Activated T-cell treated with anti-CD3 and anti-CD28 coated beads, Interleukin-2, amount 50 U/mL, for 24 hours (primary cell): ENCODE results near the gene DTWD2.

Source experiments
- DNase-seq: peaks from one replicate; pipeline ENCODE4 v3.0.0-alpha.2; 2020
- H3K27ac Mint-ChIP-seq: 2 replicates; pipeline ENCODE4 v1.8.0; 2020; ENCODE audit warnings: mild to moderate bottlenecking, mixed read lengths
- H3K27me3 Mint-ChIP-seq: 2 replicates; pipeline ENCODE4 v1.8.0; 2020; ENCODE audit warnings: mixed read lengths
- H3K36me3 Mint-ChIP-seq: 2 replicates; pipeline ENCODE4 v1.8.0; 2020; ENCODE audit warnings: low read depth, mixed read lengths
- H3K4me1 Mint-ChIP-seq: 2 replicates; pipeline ENCODE4 v1.8.0; 2020; ENCODE audit warnings: low read depth, mixed read lengths
- H3K4me3 Mint-ChIP-seq: 2 replicates; pipeline ENCODE4 v1.8.0; 2020; ENCODE audit warnings: mild to moderate bottlenecking, moderate library complexity, mixed read lengths
- H3K9me3 Mint-ChIP-seq: 2 replicates; pipeline ENCODE4 v1.8.0; 2020; ENCODE audit warnings: mixed read lengths

DTWD2 gene

GRCh38 chr5:118834710-118835109, 153.6 kb downstream of the DTWD2 start:
- H3K36me3 Mint-ChIP-seq, result no peaks in the 10 kb centered on the region
- no peaks in the 10 kb centered on the region for H3K4me1 Mint-ChIP-seq
- DNase-seq, result no peak
- H3K9me3 Mint-ChIP-seq, result no peaks in the 10 kb centered on the region
- no peak overlapping the region for H3K27ac Mint-ChIP-seq
- H3K4me3 Mint-ChIP-seq, result no peak overlapping the region
- H3K27me3 Mint-ChIP-seq, result no peaks in the 10 kb centered on the region

DNA sequence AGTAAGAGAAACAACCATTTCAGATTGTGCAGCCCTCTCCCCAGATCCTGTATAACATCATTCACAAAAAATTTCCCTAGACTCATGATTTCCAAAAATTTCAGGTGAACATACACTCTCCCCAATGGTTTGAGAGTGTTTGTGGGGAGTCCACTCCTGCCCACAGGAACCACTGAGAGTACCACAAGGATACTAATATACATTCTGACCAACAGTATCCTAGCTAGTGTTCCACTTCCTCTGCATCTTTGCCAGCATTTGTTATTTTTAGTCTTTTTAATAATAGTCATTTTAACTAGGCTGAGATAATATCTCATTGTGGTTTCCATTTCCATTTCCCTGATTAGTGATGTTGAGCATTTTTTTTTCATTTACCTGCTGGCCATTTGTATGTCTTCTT, 155.4 kb downstream of the DTWD2 start:
- Mint-ChIP-seq H3K4me1 (no peaks in the 10 kb centered on the region), H3K36me3 (no peaks in the 10 kb centered on the region), H3K27ac (no peak overlapping the region), H3K27me3 (no peaks in the 10 kb centered on the region), H3K4me3 (no peak overlapping the region), H3K9me3 (no peaks in the 10 kb centered on the region)
- DNase-seq, result no peak

- no peak overlapping the region for H3K4me3 Mint-ChIP-seq
- no peak for DNase-seq
- no peaks in the 10 kb centered on the region for H3K27me3 Mint-ChIP-seq
- H3K27ac Mint-ChIP-seq, result no peak overlapping the region
- H3K9me3 Mint-ChIP-seq, result no peaks in the 10 kb centered on the region
- no peaks in the 10 kb centered on the region for H3K4me1 Mint-ChIP-seq
- H3K36me3 Mint-ChIP-seq, result no peaks in the 10 kb centered on the region
Measured at GRCh38 chr5:118825226-118825625, 163.1 kb downstream of the DTWD2 start.

DNA sequence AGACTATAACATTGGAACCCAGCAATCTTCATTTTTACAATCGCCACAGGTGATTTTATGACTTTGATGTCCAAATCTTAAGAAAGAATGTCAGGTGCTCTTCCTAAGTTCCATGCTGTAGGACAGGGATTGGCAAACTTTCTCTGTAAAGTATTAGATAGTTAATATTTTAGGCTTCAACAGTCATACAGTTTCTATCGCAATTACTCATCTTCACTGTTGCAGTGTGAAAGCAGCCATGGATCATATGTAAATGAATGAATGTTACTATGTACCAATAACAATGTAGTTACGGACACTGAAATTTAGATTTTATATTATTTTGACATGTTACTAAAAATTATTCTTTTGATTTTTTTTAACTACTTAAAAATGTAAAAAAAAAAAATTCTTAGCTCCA, 169.7 kb downstream of the DTWD2 start:
- DNase-seq, result no peak
- H3K36me3 Mint-ChIP-seq, result no peaks in the 10 kb centered on the region
- no peaks in the 10 kb centered on the region for H3K4me1 Mint-ChIP-seq
- H3K27ac Mint-ChIP-seq, result no peak overlapping the region
- no peak overlapping the region for H3K4me3 Mint-ChIP-seq
- H3K27me3 Mint-ChIP-seq, result no peaks in the 10 kb centered on the region
- H3K9me3 Mint-ChIP-seq, result no peaks in the 10 kb centered on the region

DNA sequence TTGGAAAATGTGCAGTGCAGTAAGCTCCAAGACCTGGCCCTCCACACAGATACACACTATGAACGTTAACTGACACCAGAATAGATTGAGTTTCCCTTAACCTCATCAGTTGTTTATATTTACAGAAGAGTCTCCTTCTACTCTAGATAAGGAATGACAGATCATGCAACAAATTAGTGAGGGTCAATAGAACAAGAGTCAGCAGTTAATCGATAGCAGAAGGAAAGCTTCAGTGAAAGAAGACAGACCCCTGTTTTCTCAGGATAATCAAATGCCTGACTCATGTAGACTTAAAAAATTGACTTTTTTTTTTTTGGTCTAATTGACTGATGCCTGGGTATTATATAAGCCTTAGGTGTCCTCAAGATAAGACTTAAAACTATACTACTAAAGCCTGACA, 179.9 kb downstream of the DTWD2 start:
- H3K27ac Mint-ChIP-seq, result no peak overlapping the region
- no peak overlapping the region for H3K4me3 Mint-ChIP-seq
- no peaks in the 10 kb centered on the region for H3K27me3 Mint-ChIP-seq

DNA sequence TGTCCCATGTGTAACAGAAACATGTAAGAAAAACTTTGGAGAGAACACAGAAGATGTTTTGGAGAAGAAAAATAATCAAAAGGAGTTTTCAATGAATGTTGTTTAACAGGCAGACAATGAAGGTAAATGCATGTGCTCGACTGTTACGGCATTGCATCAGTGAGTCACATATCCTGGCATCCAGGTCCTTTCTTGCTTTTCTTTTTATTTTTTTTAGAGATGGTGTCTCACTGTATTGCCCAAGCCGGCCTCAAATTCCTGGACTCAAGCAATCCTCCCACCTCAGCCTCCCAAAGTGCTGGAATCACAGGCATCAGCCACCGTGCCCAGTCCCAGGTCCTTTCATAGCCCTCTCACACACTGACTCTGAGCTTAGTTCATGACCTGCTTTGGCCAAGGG, 181.8 kb downstream of the DTWD2 start:
- Mint-ChIP-seq H3K4me1 (no peaks in the 10 kb centered on the region), H3K36me3 (peaks cover 5% of the 10 kb centered on the region), H3K27ac (no peak overlapping the region), H3K4me3 (no peak overlapping the region), H3K9me3 (peaks cover 10% of the 10 kb centered on the region), H3K27me3 (no peaks in the 10 kb centered on the region)
- DNase-seq, result no peak

More for the DNA sequence above, 179.9 kb downstream of the DTWD2 start:
- H3K4me1 Mint-ChIP-seq, result no peaks in the 10 kb centered on the region
- H3K36me3 Mint-ChIP-seq, result peaks cover 12% of the 10 kb centered on the region
- DNase-seq, result no peak
- peaks cover 24% of the 10 kb centered on the region for H3K9me3 Mint-ChIP-seq

- no peak for DNase-seq
- no peak overlapping the region for H3K4me3 Mint-ChIP-seq
- H3K36me3 Mint-ChIP-seq, result no peaks in the 10 kb centered on the region
- no peaks in the 10 kb centered on the region for H3K9me3 Mint-ChIP-seq
- no peak overlapping the region for H3K27ac Mint-ChIP-seq
- no peaks in the 10 kb centered on the region for H3K4me1 Mint-ChIP-seq
- H3K27me3 Mint-ChIP-seq, result no peaks in the 10 kb centered on the region
Measured at GRCh38 chr5:118802335-118802734, 186.0 kb downstream of the DTWD2 start.

- H3K36me3 Mint-ChIP-seq, result no peaks in the 10 kb centered on the region
- DNase-seq, result no peak
- no peak overlapping the region for H3K4me3 Mint-ChIP-seq
- H3K4me1 Mint-ChIP-seq, result no peaks in the 10 kb centered on the region
- no peak overlapping the region for H3K27ac Mint-ChIP-seq
- no peaks in the 10 kb centered on the region for H3K27me3 Mint-ChIP-seq
- no peaks in the 10 kb centered on the region for H3K9me3 Mint-ChIP-seq
Measured at GRCh38 chr5:118796081-118796480, 192.3 kb downstream of the DTWD2 start.

DNA sequence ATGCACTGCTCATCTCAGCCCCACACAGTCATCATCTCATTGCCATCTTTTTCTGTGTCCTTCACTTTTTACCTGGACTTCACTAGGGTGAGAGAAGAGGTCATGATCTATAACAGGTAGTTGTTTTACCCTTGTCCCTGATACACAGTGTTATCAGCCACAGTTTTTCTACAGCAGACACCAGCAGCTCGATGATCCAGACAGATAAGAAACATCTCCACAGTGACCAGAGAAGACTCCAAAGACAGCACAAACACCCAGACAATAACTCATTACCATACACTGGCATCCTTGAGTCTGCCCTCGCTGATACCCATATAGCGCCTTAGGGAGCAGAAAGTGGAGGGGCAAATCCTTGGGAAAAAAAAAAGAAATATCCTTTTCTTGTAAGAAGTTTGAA, 194.1 kb downstream of the DTWD2 start:
- no peaks in the 10 kb centered on the region for H3K9me3 Mint-ChIP-seq
- no peak overlapping the region for H3K27ac Mint-ChIP-seq
- H3K36me3 Mint-ChIP-seq, result no peaks in the 10 kb centered on the region
- DNase-seq, result no peak
- no peak overlapping the region for H3K4me3 Mint-ChIP-seq
- no peaks in the 10 kb centered on the region for H3K4me1 Mint-ChIP-seq
- no peaks in the 10 kb centered on the region for H3K27me3 Mint-ChIP-seq

GRCh38 chr5:118793652-118794051, 194.7 kb downstream of the DTWD2 start:
- Mint-ChIP-seq H3K4me3 (no peak overlapping the region), H3K9me3 (no peaks in the 10 kb centered on the region), H3K27me3 (no peaks in the 10 kb centered on the region), H3K36me3 (no peaks in the 10 kb centered on the region), H3K27ac (no peak overlapping the region), H3K4me1 (no peaks in the 10 kb centered on the region)
- DNase-seq, result no peak

DNA sequence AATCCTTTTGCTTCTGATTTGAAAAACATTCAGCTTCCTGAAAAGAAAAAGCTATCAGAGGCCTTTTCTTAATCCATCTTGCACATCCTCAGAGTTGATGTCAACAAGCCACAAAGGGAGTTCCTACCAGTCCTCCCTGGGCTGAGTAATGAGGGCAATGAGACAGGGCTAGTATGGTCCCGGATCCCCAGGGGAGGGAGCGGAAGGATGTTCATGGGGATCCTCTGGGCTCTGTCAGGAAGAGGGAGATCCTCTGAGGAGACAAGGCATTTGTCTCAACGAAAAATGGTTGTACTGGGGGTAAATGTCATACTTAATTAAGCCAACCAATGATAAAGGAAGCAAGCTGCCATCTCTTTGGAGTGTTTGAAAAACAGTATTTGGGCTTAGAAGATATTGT, 195.3 kb downstream of the DTWD2 start:
- Mint-ChIP-seq H3K9me3 (no peaks in the 10 kb centered on the region), H3K4me1 (no peaks in the 10 kb centered on the region), H3K36me3 (no peaks in the 10 kb centered on the region), H3K4me3 (no peak overlapping the region), H3K27me3 (no peaks in the 10 kb centered on the region), H3K27ac (no peak overlapping the region)
- no peak for DNase-seq

- Mint-ChIP-seq H3K27me3 (no peaks in the 10 kb centered on the region), H3K9me3 (no peaks in the 10 kb centered on the region), H3K36me3 (no peaks in the 10 kb centered on the region), H3K4me1 (no peaks in the 10 kb centered on the region), H3K4me3 (no peak overlapping the region), H3K27ac (no peak overlapping the region)
- DNase-seq, result no peak
Measured at GRCh38 chr5:118791926-118792734, 196.2 kb downstream of the DTWD2 start.

- DNase-seq, result no peak
- Mint-ChIP-seq H3K27me3 (no peaks in the 10 kb centered on the region), H3K4me1 (no peaks in the 10 kb centered on the region), H3K36me3 (no peaks in the 10 kb centered on the region), H3K4me3 (no peak overlapping the region), H3K9me3 (no peaks in the 10 kb centered on the region), H3K27ac (no peak overlapping the region)
Measured at GRCh38 chr5:118789366-118789765, 199.0 kb downstream of the DTWD2 start.

DNA sequence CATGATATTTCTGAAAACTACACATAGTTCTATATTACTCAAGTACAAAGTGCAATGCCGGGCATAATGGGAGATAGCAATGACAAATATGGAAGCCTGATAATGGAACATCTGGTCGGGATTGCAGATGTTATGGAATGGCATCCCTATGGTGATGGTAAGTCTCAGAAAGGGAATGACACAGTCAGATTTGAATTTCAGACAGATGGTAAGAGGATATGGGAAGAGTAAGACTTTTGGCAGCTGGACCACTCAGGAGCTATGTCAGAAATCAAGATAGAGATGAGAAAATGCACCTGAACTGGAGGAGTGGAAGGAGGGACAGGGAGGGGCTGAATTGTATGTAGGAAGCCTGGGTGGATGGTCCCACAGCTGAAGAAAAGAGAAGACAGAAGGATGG, 200.0 kb downstream of the DTWD2 start:
- H3K4me1 Mint-ChIP-seq, result no peaks in the 10 kb centered on the region
- no peak for DNase-seq
- H3K27me3 Mint-ChIP-seq, result no peaks in the 10 kb centered on the region
- H3K36me3 Mint-ChIP-seq, result no peaks in the 10 kb centered on the region
- H3K27ac Mint-ChIP-seq, result no peak overlapping the region
- H3K9me3 Mint-ChIP-seq, result no peaks in the 10 kb centered on the region
- H3K4me3 Mint-ChIP-seq, result no peak overlapping the region
